Neural cell (in vitro differentiated cells): ENCODE measurements around the gene VKORC1.

ENCODE experiments used
- CTCF ChIP-seq: fragments of 450-650 bp; IDR thresholded peaks from 2 replicates; pipeline ENCODE4 v1.5.1; 2014; ENCODE audit warnings: antibody characterized with exemption, mild to moderate bottlenecking, moderate library complexity; ENCODE audit not compliant: poor library complexity, severe bottlenecking
- EZH2 ChIP-seq: fragments of 200-600, 300-800 bp; shearing (Covaris generic), sonication (generic); IDR thresholded peaks from 2 replicates; pipeline ENCODE4 v1.6.1; 2014; ENCODE audit warnings: antibody characterized with exemption, low read length, borderline replicate concordance, mild to moderate bottlenecking; ENCODE audit not compliant: insufficient read depth, poor library complexity, severe bottlenecking
- POLR2AphosphoS5 ChIP-seq: IDR thresholded peaks from 2 replicates; pipeline ENCODE4 v1.6.1; 2012
- RAD21 ChIP-seq: fragments of 450-650 bp; conservative IDR thresholded peaks from 2 replicates; pipeline ENCODE4 v1.6.1; 2014; ENCODE audit warnings: antibody characterized with exemption, mild to moderate bottlenecking, moderate library complexity
- TAF1 ChIP-seq: IDR thresholded peaks from 2 replicates; pipeline ENCODE4 v1.6.1; 2012; ENCODE audit warnings: low read depth

- TF ChIP-seq EZH2: no peak
- no peak for TF ChIP-seq CTCF
- no peak for TF ChIP-seq TAF1
- no peak for TF ChIP-seq POLR2AphosphoS5
- TF ChIP-seq RAD21: no peak
Observed at GRCh38 chr16:31111881-31112466, 17.4 kb upstream of the VKORC1 start.
